GM19463 (cell line): ENCODE data around the gene KDM8.

Experiments used
- ATAC-seq: cut with Tn5 transposase; IDR thresholded peaks from one replicate; pipeline ENCODE4 v1.9.1; 2021; ENCODE audit warnings: mild to moderate bottlenecking, moderate library complexity; ENCODE audit not compliant: unreplicated experiment

The KDM8 gene

GRCh38 chr16:27203507-27204311, at the start of gene KDM8:
Gene KDM8, plus strand, starts transcription at chr16:27203526. Its CDS starts 6,598 bp downstream, at chr16:27210124.
- peak; percentile 85 for ATAC-seq

- ATAC-seq: peak; percentile 57
Observed at GRCh38 chr16:27154705-27155521, 48.4 kb upstream of the KDM8 start.

GRCh38 chr16:27156579-27156978, 46.7 kb upstream of the KDM8 start:
- ATAC-seq: no peak

GRCh38 chr16:27161398-27161797, 41.9 kb upstream of the KDM8 start:
- ATAC-seq: no peak

GRCh38 chr16:27164352-27164751, 39.0 kb upstream of the KDM8 start:
- ATAC-seq: no peak

- no peak for ATAC-seq
Observed at GRCh38 chr16:27165576-27165975, 37.8 kb upstream of the KDM8 start.

GRCh38 chr16:27168790-27169189, 34.5 kb upstream of the KDM8 start:
- no peak for ATAC-seq

GRCh38 chr16:27169511-27170071, 33.7 kb upstream of the KDM8 start:
- ATAC-seq: no peak

- ATAC-seq: no peak
Observed at GRCh38 chr16:27171584-27171983, 31.7 kb upstream of the KDM8 start.

- ATAC-seq: no peak
Observed at GRCh38 chr16:27174007-27174406, 29.3 kb upstream of the KDM8 start.

- ATAC-seq: no peak
Observed at GRCh38 chr16:27174798-27175197, 28.5 kb upstream of the KDM8 start.

- no peak for ATAC-seq
Observed at GRCh38 chr16:27175888-27176287, 27.4 kb upstream of the KDM8 start.

GRCh38 chr16:27177031-27177774, 26.1 kb upstream of the KDM8 start:
- no peak for ATAC-seq

GRCh38 chr16:27179500-27180072, 23.7 kb upstream of the KDM8 start:
- ATAC-seq: peak; percentile 85

- ATAC-seq: no peak
Observed at GRCh38 chr16:27181019-27181790, 22.1 kb upstream of the KDM8 start.

GRCh38 chr16:27182906-27183405, 20.4 kb upstream of the KDM8 start:
- ATAC-seq: no peak

- no peak for ATAC-seq
Observed at GRCh38 chr16:27185776-27186130, 17.6 kb upstream of the KDM8 start.

GRCh38 chr16:27188633-27189032, 14.7 kb upstream of the KDM8 start:
- ATAC-seq: no peak

- no peak for ATAC-seq
Observed at GRCh38 chr16:27189335-27189972, 13.9 kb upstream of the KDM8 start.
